ENCODE results near the gene PRUNE2. TPM values are rescaled to one million over a fixed set of nuclear protein-coding genes. Genes with fewer than 3 reads are reported as not detected.

PRUNE2 gene
- total and polyA plus RNA-seq, 4 donors = 3.8 to 18.1 (median 7.8) TPM

GRCh38 chr9:76609285-76610010 is 296.5 kb downstream of the PRUNE2 start:
- Histone ChIP-seq H3K27ac (ENCODE audit: low read depth in 1 of 2, low read length in 1 of 2) (no peak overlapping the region), H3K9ac (ENCODE audit: insufficient read depth in 1 of 2, low read length in 2 of 2) (peak overlapping the region in 1 of 2 donors; percentile 63), H3K4me1 (ENCODE audit: control insufficient read depth in 5 of 5, insufficient read depth in 5 of 5, low read length in 5 of 5) (peaks cover 0 to 17% (median 1%) of the 10 kb centered on the region in 5 donors), H3K9me3 (ENCODE audit: control insufficient read depth in 4 of 4, insufficient read depth in 3 of 4, low read length in 3 of 4) (no peaks in the 10 kb centered on the region), H3K36me3 (ENCODE audit: control insufficient read depth in 4 of 4, insufficient read depth in 4 of 4, low read length in 4 of 4) (no peaks in the 10 kb centered on the region), H3K27me3 (ENCODE audit: control insufficient read depth in 3 of 3, insufficient read depth in 3 of 3, low read length in 2 of 3) (no peaks in the 10 kb centered on the region), H3K4me3 (no peak overlapping the region)
- DNase-seq (no peak), ATAC-seq (ENCODE audit: insufficient read depth, low FRiP score) (no peak)
- TF ChIP-seq CTCF (IDR thresholded peaks at IDR 0.05; ENCODE audit: control extremely low read depth, extremely low read depth) = no peak
- WGBS, 2 donors = 87 to 91% methylated on average over 6 of the region's 6 CpGs

GRCh38 chr9:76608575-76609273 is 297.2 kb downstream of the PRUNE2 start:
- ATAC-seq (ENCODE audit: insufficient read depth, low FRiP score) = no peak
- WGBS, 2 donors = 94 to 95% methylated on average over 4 of the region's 4 CpGs

GRCh38 chr9:76607730-76608436 is 298.0 kb downstream of the PRUNE2 start:
- 75 to 80% methylated on average over 4 of the region's 4 CpGs for WGBS, 2 donors
- no peak for TF ChIP-seq CTCF (IDR thresholded peaks at IDR 0.05; ENCODE audit: control extremely low read depth, extremely low read depth)
- no peak for DNase-seq

More at GRCh38 chr9:76608575-76609273, 297.2 kb downstream of the PRUNE2 start:
- H3K27ac ChIP-seq (ENCODE audit: low read depth in 1 of 2, low read length in 1 of 2) = no peak overlapping the region
- no peak overlapping the region for H3K4me3 ChIP-seq
- H3K4me1 ChIP-seq (ENCODE audit: control insufficient read depth in 5 of 5, insufficient read depth in 5 of 5, low read length in 5 of 5) = peaks cover 0 to 12% (median 0%) of the 10 kb centered on the region in 5 donors
- H3K9me3 ChIP-seq (ENCODE audit: control insufficient read depth in 4 of 4, insufficient read depth in 3 of 4, low read length in 3 of 4) = no peaks in the 10 kb centered on the region
- DNase-seq = no peak
- no peak overlapping the region for H3K9ac ChIP-seq (ENCODE audit: insufficient read depth in 1 of 2, low read length in 2 of 2)
- no peaks in the 10 kb centered on the region for H3K36me3 ChIP-seq (ENCODE audit: control insufficient read depth in 4 of 4, insufficient read depth in 4 of 4, low read length in 4 of 4)
- TF ChIP-seq CTCF (IDR thresholded peaks at IDR 0.05; ENCODE audit: control extremely low read depth, extremely low read depth) = no peak
- H3K27me3 ChIP-seq (ENCODE audit: control insufficient read depth in 3 of 3, insufficient read depth in 3 of 3, low read length in 2 of 3) = no peaks in the 10 kb centered on the region

More at GRCh38 chr9:76607730-76608436, 298.0 kb downstream of the PRUNE2 start:
- no peaks in the 10 kb centered on the region for H3K36me3 ChIP-seq (ENCODE audit: control insufficient read depth in 4 of 4, insufficient read depth in 4 of 4, low read length in 4 of 4)
- no peak overlapping the region for H3K9ac ChIP-seq (ENCODE audit: insufficient read depth in 1 of 2, low read length in 2 of 2)
- H3K4me3 ChIP-seq = no peak overlapping the region
- H3K9me3 ChIP-seq (ENCODE audit: control insufficient read depth in 4 of 4, insufficient read depth in 3 of 4, low read length in 3 of 4) = no peaks in the 10 kb centered on the region
- H3K27ac ChIP-seq (ENCODE audit: low read depth in 1 of 2, low read length in 1 of 2) = no peak overlapping the region
- no peaks in the 10 kb centered on the region for H3K27me3 ChIP-seq (ENCODE audit: control insufficient read depth in 3 of 3, insufficient read depth in 3 of 3, low read length in 2 of 3)
- peaks cover 0 to 12% (median 0%) of the 10 kb centered on the region in 5 donors for H3K4me1 ChIP-seq (ENCODE audit: control insufficient read depth in 5 of 5, insufficient read depth in 5 of 5, low read length in 5 of 5)
- no peak for ATAC-seq (ENCODE audit: insufficient read depth, low FRiP score)
